HepG2 (cell line): ENCODE results near the gene KIF2C. TPM values are rescaled to one million over a fixed set of nuclear protein-coding genes. Genes with fewer than 3 reads are reported as not detected.

Experiments used
- AFF4 ChIP-seq: sonication (generic); formaldehyde crosslinking; IDR thresholded peaks from 2 replicates; pipeline ENCODE4 v1.4.0; 2020; ENCODE audit warnings: missing genetic modification reagents
- ATF1 ChIP-seq: IDR thresholded peaks from 2 replicates; pipeline ENCODE4 v1.6.1; 2016; ENCODE audit warnings: mild to moderate bottlenecking, control low read depth
- KDM2A ChIP-seq: sonication (generic); formaldehyde crosslinking; IDR thresholded peaks from 2 replicates; pipeline ENCODE4 v1.4.0; 2020; ENCODE audit warnings: low read depth, missing genetic modification reagents, borderline replicate concordance
- MATR3 ChIP-seq: sonication (generic); formaldehyde crosslinking; IDR thresholded peaks from 2 replicates; pipeline ENCODE4 v1.4.0; 2020; ENCODE audit warnings: missing genetic modification reagents
- NFE2L1 ChIP-seq: sonication (generic); formaldehyde crosslinking; IDR thresholded peaks from 2 replicates; pipeline ENCODE4 v1.4.0; 2020; ENCODE audit warnings: missing genetic modification reagents, mild to moderate bottlenecking, borderline replicate concordance
- NR3C1 ChIP-seq: sonication (generic); formaldehyde crosslinking; IDR thresholded peaks from 2 replicates; pipeline ENCODE4 v1.4.0; 2020; ENCODE audit warnings: missing genetic modification reagents
- SOX5 ChIP-seq: IDR thresholded peaks from 2 replicates; pipeline ENCODE4 v1.6.1; 2016; ENCODE audit warnings: borderline replicate concordance
- SP1 ChIP-seq, 2 experiments: fragments of 450-650 bp in 1 of 2; sonication (generic) in 1 of 2; formaldehyde crosslinking in 1 of 2; IDR thresholded peaks; 2 replicates each; pipeline versions ENCODE4 v1.4.0 to v1.6.1; 2016 to 2020; ENCODE audit warnings: missing genetic modification reagents in 1 of 2
- ZBTB26 ChIP-seq: IDR thresholded peaks from 2 replicates; pipeline ENCODE4 v1.6.1; 2016; ENCODE audit warnings: missing compliant biosample characterization, missing genetic modification reagents, borderline replicate concordance
- ZNF17 ChIP-seq: sonication (generic); formaldehyde crosslinking; IDR thresholded peaks from 2 replicates; pipeline ENCODE4 v1.5.0; 2020; ENCODE audit warnings: mild to moderate bottlenecking, missing genetic modification reagents
- ZNF558 ChIP-seq: sonication (generic); formaldehyde crosslinking; IDR thresholded peaks from 2 replicates; pipeline ENCODE4 v1.9.0; 2022; ENCODE audit warnings: mild to moderate bottlenecking, missing genetic modification reagents, borderline replicate concordance
- ZNF674 ChIP-seq: sonication (generic); formaldehyde crosslinking; IDR thresholded peaks from 2 replicates; pipeline ENCODE4 v1.5.0; 2020; ENCODE audit warnings: low read depth, mild to moderate bottlenecking, missing genetic modification reagents
- ZNF772 ChIP-seq: sonication (generic); formaldehyde crosslinking; IDR thresholded peaks from 2 replicates; pipeline ENCODE4 v1.5.0; 2020; ENCODE audit warnings: mild to moderate bottlenecking, missing genetic modification reagents
- polyA plus RNA-seq, 8 experiments: library from polyadenylated mRNA; depleted of rRNA in 3 of 8; stranded (reverse) in 7 of 8; unstranded in 1 of 8; fragments of >200 nt; fragmentation: Illumina TruSeq in 4 of 8; extraction: Trizol in 4 of 8; gene quantifications; 2 replicates each; pipeline versions ENCODE4 v1.2.1 to v1.2.3, GENCODE V29; 2011 to 2016; ENCODE audit warnings: low read depth in 4 of 8, missing spikeins in 1 of 8, mixed read lengths in 1 of 8; ENCODE audit not compliant: insufficient read depth in 1 of 8
- total RNA-seq, 5 experiments: library from RNA; depleted of rRNA; stranded (reverse); fragments of >200 nt; fragmentation: Illumina TruSeq; extraction: Trizol; gene quantifications; 2 replicates each; pipeline ENCODE4 v1.2.3, GENCODE V29; 2016; ENCODE audit warnings: low read depth in 1 of 5
- TF ChIP-seq, protein P1 (sequence below): IDR thresholded peaks from 2 replicates; pipeline ENCODE4 v1.6.1; 2012; ENCODE audit warnings: low read length, improper control_type of control experiment
- TF ChIP-seq, protein P2 (sequence below): sonication (generic); formaldehyde crosslinking; IDR thresholded peaks from 2 replicates; pipeline ENCODE4 v1.5.0; 2020; ENCODE audit warnings: mild to moderate bottlenecking, missing genetic modification reagents, borderline replicate concordance

KIF2C gene
- total and polyA plus RNA-seq, 2 of the 13 experiments (the other 11 are each of a cell fraction or from before 2014, with no cell fraction given), result 29.7 to 53.7 TPM

GRCh38 chr1:44807364-44808062, 67.9 kb downstream of the KIF2C start (continued):
- TF ChIP-seq, protein P1, sequence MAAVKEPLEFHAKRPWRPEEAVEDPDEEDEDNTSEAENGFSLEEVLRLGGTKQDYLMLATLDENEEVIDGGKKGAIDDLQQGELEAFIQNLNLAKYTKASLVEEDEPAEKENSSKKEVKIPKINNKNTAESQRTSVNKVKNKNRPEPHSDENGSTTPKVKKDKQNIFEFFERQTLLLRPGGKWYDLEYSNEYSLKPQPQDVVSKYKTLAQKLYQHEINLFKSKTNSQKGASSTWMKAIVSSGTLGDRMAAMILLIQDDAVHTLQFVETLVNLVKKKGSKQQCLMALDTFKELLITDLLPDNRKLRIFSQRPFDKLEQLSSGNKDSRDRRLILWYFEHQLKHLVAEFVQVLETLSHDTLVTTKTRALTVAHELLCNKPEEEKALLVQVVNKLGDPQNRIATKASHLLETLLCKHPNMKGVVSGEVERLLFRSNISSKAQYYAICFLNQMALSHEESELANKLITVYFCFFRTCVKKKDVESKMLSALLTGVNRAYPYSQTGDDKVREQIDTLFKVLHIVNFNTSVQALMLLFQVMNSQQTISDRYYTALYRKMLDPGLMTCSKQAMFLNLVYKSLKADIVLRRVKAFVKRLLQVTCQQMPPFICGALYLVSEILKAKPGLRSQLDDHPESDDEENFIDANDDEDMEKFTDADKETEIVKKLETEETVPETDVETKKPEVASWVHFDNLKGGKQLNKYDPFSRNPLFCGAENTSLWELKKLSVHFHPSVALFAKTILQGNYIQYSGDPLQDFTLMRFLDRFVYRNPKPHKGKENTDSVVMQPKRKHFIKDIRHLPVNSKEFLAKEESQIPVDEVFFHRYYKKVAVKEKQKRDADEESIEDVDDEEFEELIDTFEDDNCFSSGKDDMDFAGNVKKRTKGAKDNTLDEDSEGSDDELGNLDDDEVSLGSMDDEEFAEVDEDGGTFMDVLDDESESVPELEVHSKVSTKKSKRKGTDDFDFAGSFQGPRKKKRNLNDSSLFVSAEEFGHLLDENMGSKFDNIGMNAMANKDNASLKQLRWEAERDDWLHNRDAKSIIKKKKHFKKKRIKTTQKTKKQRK, result no peak
- TF ChIP-seq ZNF772 (peak; percentile 92), SP1 (IDR thresholded peaks at IDR 0.05) (no peak), SP1 (CRISPR knock-in tag; IDR thresholded peaks at IDR 0.05) (peak; percentile 60; the same call in 1 of the 2 replicates), AFF4 (CRISPR knock-in tag) (no peak), NR3C1 (CRISPR knock-in tag) (no peak), ZNF674 (CRISPR knock-in tag) (no peak), ATF1 (CRISPR knock-in tag) (no peak; the same call in 1 of the 2 replicates), ZBTB26 (CRISPR knock-in tag) (peak; percentile 22; the same call in 1 of the 2 replicates), MATR3 (CRISPR knock-in tag) (no peak), ZNF17 (CRISPR knock-in tag) (0 out of 2 replicates have a peak, but pooled peaks have one; percentile 4), NFE2L1 (CRISPR knock-in tag) (peak; percentile 92; the same call in 1 of the 2 replicates), ZNF558 (peak; percentile 73; the same call in 1 of the 2 replicates), SOX5 (peak; percentile 82), KDM2A (CRISPR knock-in tag) (no peak; the same call in 1 of the 2 replicates)
- TF ChIP-seq, protein P2, sequence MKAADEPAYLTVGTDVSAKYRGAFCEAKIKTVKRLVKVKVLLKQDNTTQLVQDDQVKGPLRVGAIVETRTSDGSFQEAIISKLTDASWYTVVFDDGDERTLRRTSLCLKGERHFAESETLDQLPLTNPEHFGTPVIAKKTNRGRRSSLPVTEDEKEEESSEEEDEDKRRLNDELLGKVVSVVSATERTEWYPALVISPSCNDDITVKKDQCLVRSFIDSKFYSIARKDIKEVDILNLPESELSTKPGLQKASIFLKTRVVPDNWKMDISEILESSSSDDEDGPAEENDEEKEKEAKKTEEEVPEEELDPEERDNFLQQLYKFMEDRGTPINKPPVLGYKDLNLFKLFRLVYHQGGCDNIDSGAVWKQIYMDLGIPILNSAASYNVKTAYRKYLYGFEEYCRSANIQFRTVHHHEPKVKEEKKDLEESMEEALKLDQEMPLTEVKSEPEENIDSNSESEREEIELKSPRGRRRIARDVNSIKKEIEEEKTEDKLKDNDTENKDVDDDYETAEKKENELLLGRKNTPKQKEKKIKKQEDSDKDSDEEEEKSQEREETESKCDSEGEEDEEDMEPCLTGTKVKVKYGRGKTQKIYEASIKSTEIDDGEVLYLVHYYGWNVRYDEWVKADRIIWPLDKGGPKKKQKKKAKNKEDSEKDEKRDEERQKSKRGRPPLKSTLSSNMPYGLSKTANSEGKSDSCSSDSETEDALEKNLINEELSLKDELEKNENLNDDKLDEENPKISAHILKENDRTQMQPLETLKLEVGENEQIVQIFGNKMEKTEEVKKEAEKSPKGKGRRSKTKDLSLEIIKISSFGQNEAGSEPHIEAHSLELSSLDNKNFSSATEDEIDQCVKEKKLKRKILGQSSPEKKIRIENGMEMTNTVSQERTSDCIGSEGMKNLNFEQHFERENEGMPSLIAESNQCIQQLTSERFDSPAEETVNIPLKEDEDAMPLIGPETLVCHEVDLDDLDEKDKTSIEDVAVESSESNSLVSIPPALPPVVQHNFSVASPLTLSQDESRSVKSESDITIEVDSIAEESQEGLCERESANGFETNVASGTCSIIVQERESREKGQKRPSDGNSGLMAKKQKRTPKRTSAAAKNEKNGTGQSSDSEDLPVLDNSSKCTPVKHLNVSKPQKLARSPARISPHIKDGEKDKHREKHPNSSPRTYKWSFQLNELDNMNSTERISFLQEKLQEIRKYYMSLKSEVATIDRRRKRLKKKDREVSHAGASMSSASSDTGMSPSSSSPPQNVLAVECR (CRISPR knock-in tag), result peak; percentile 86; the same call in 1 of the 2 replicates
